MM.1S (cell line): Measurements from ENCODE around the gene CBFB.

Source experiments
- DNase-seq: peaks from one replicate; pipeline ENCODE4 v3.0.0-alpha.2; 2015
- H2AFZ ChIP-seq: fragments of 300-600 bp; sonication (generic); 2 replicates; pipeline ENCODE4 v1.6.0; 2016; ENCODE audit warnings: antibody characterized with exemption, low read length
- H3F3A ChIP-seq: fragments of 300-600 bp; sonication (generic); 2 replicates; pipeline ENCODE4 v1.6.1; 2016; ENCODE audit warnings: mild to moderate bottlenecking, antibody characterized with exemption, low read length, moderate library complexity, mixed read lengths; ENCODE audit not compliant: insufficient read depth
- H3K27ac ChIP-seq: fragments of 300-600 bp; sonication (generic); 2 replicates; pipeline ENCODE4 v1.5.1; 2016; ENCODE audit warnings: mild to moderate bottlenecking, low read length
- H3K27me3 ChIP-seq: fragments of 300-600 bp; sonication (generic); replicated peaks from 2 replicates; pipeline ENCODE4 v1.6.0; 2016; ENCODE audit warnings: low read length; ENCODE audit not compliant: insufficient read depth
- H3K36me3 ChIP-seq: fragments of 300-600 bp; sonication (generic); replicated peaks from 2 replicates; pipeline ENCODE4 v1.6.1; 2016; ENCODE audit warnings: mild to moderate bottlenecking, low read length, mixed read lengths; ENCODE audit not compliant: insufficient read depth
- H3K4me1 ChIP-seq: fragments of 300-600 bp; sonication (generic); 2 replicates; pipeline ENCODE4 v1.6.1; 2016; ENCODE audit warnings: low read length, mixed read lengths
- H3K4me2 ChIP-seq: fragments of 300-600 bp; sonication (generic); 2 replicates; pipeline ENCODE4 v1.6.0; 2016; ENCODE audit warnings: low read depth, low read length
- H3K4me3 ChIP-seq: fragments of 300-600 bp; sonication (generic); 2 replicates; pipeline ENCODE4 v1.5.1; 2016; ENCODE audit warnings: low read length, mixed read lengths
- H3K79me2 ChIP-seq: fragments of 300-600 bp; sonication (generic); 2 replicates; pipeline ENCODE4 v1.6.1; 2016; ENCODE audit warnings: mixed run types, low read length, mixed read lengths
- H3K9ac ChIP-seq: fragments of 300-600 bp; sonication (generic); 2 replicates; pipeline ENCODE4 v1.6.1; 2016; ENCODE audit warnings: low read length, mixed read lengths
- H3K9me2 ChIP-seq: fragments of 300-600 bp; sonication (generic); replicated peaks from 2 replicates; pipeline ENCODE4 v1.6.1; 2016; ENCODE audit warnings: mild to moderate bottlenecking, low read length, mixed read lengths; ENCODE audit not compliant: insufficient read depth
- H3K9me3 ChIP-seq: fragments of 300-600 bp; sonication (generic); replicated peaks from 2 replicates; pipeline ENCODE4 v1.6.1; 2016; ENCODE audit warnings: mild to moderate bottlenecking, low read length, mixed read lengths; ENCODE audit not compliant: insufficient read depth
- H4K20me1 ChIP-seq: fragments of 300-600 bp; sonication (generic); 2 replicates; pipeline ENCODE4 v1.6.1; 2016; ENCODE audit warnings: mild to moderate bottlenecking, low read length, moderate library complexity, mixed read lengths; ENCODE audit not compliant: insufficient read depth
- EZH2 ChIP-seq: fragments of 300-600 bp; sonication (generic); optimal IDR thresholded peaks from 2 replicates; pipeline ENCODE3; 2017; ENCODE audit warnings: low read depth, mild to moderate bottlenecking, antibody characterized with exemption, low read length, mixed read lengths
- EZH2phosphoT487 ChIP-seq: fragments of 300-600 bp; sonication (generic); IDR thresholded peaks from 2 replicates; pipeline ENCODE4 v1.6.1; 2018; ENCODE audit warnings: antibody characterized with exemption, low read length
- TF ChIP-seq, protein P1 (sequence below): fragments of 300-600 bp; sonication (generic); IDR thresholded peaks from 2 replicates; pipeline ENCODE4 v1.5.1; 2016; ENCODE audit warnings: antibody characterized with exemption, low read length, mixed read lengths

The CBFB gene

GRCh38 chr16:67071476-67072048 is 42.6 kb downstream of the CBFB start:
- H3K79me2 ChIP-seq: peaks cover 14% of the 10 kb centered on the region; the same call in 1 of the 2 replicates
- DNase-seq: no peak
- TF ChIP-seq EZH2 (no peak), EZH2phosphoT487 (no peak)
- TF ChIP-seq, protein P1, sequence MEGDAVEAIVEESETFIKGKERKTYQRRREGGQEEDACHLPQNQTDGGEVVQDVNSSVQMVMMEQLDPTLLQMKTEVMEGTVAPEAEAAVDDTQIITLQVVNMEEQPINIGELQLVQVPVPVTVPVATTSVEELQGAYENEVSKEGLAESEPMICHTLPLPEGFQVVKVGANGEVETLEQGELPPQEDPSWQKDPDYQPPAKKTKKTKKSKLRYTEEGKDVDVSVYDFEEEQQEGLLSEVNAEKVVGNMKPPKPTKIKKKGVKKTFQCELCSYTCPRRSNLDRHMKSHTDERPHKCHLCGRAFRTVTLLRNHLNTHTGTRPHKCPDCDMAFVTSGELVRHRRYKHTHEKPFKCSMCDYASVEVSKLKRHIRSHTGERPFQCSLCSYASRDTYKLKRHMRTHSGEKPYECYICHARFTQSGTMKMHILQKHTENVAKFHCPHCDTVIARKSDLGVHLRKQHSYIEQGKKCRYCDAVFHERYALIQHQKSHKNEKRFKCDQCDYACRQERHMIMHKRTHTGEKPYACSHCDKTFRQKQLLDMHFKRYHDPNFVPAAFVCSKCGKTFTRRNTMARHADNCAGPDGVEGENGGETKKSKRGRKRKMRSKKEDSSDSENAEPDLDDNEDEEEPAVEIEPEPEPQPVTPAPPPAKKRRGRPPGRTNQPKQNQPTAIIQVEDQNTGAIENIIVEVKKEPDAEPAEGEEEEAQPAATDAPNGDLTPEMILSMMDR: no peak

GRCh38 chr16:67075331-67075730 is 46.4 kb downstream of the CBFB start:
- no peaks in the 10 kb centered on the region for H3K9me3 ChIP-seq
- H3K4me3 ChIP-seq: no peak overlapping the region
- H4K20me1 ChIP-seq: no peaks in the 10 kb centered on the region
- no peaks in the 10 kb centered on the region for H3F3A ChIP-seq
- no peak overlapping the region for H3K4me2 ChIP-seq
- H3K79me2 ChIP-seq: peaks cover 25% of the 10 kb centered on the region
- DNase-seq: no peak
- no peaks in the 10 kb centered on the region for H3K9me2 ChIP-seq
- no peaks in the 10 kb centered on the region for H3K36me3 ChIP-seq
- H3K4me1 ChIP-seq: no peaks in the 10 kb centered on the region
- H3K27me3 ChIP-seq: no peaks in the 10 kb centered on the region
- no peak overlapping the region for H3K9ac ChIP-seq
- no peak for TF ChIP-seq EZH2
- TF ChIP-seq EZH2phosphoT487: no peak
- TF ChIP-seq, protein P1: no peak
- H2AFZ ChIP-seq: no peak overlapping the region
- no peak overlapping the region for H3K27ac ChIP-seq

More at GRCh38 chr16:67071476-67072048, 42.6 kb downstream of the CBFB start:
- Histone ChIP-seq H3K27me3 (no peaks in the 10 kb centered on the region), H3K9me3 (no peaks in the 10 kb centered on the region), H3K9me2 (no peaks in the 10 kb centered on the region), H3K4me1 (no peaks in the 10 kb centered on the region), H2AFZ (no peak overlapping the region), H3K27ac (no peak overlapping the region), H4K20me1 (no peaks in the 10 kb centered on the region), H3K36me3 (peaks cover 3% of the 10 kb centered on the region; the same call in 1 of the 2 replicates), H3F3A (no peaks in the 10 kb centered on the region), H3K9ac (no peak overlapping the region), H3K4me3 (no peak overlapping the region), H3K4me2 (no peak overlapping the region)

DNA sequence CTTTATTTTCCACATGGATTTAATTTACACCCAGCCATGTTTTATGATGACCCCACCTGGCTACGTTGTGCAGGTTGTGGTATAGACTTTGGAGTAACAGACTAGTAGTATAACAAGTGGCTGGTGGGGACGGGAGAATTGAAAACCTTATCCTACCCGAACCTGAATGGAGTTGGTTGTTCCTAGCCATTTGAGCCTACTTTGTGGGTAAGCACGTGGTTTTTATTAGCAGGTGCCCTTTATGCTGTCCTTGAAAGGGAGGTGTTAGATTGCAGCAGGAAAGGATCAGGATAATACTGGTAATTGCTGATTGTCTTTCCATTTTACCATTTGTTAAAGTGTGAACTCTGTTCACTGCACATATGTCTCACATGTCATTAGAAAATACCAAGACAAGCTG is 48.9 kb downstream of the CBFB start:
- TF ChIP-seq, protein P1: no peak
- TF ChIP-seq EZH2phosphoT487 (no peak), EZH2 (no peak)
- Histone ChIP-seq H3K9ac (no peak overlapping the region), H2AFZ (no peak overlapping the region), H3K4me3 (no peak overlapping the region), H3K79me2 (peaks cover 18% of the 10 kb centered on the region), H3K27me3 (no peaks in the 10 kb centered on the region), H3K27ac (no peak overlapping the region), H3K36me3 (no peaks in the 10 kb centered on the region), H3K4me2 (no peak overlapping the region), H4K20me1 (no peaks in the 10 kb centered on the region), H3K9me2 (no peaks in the 10 kb centered on the region), H3K4me1 (no peaks in the 10 kb centered on the region), H3F3A (no peaks in the 10 kb centered on the region), H3K9me3 (no peaks in the 10 kb centered on the region)
- DNase-seq: no peak
